AG04450 (cell line): Measurements from ENCODE around the gene ASNSD1. TPM values are rescaled to one million over a fixed set of nuclear protein-coding genes. Genes with fewer than 3 reads are reported as not detected.

Experiments used
- CTCF ChIA-PET: fragments of 300-600, 350-600 bp; formaldehyde crosslinking; extraction: SDS; loops from one replicate; lab custom pipeline; 2022; ENCODE audit warnings: antibody characterized with exemption, inconsistent platforms; lab: Charles Lee
- POLR2A ChIA-PET: fragments of 350-600 bp; formaldehyde crosslinking; extraction: SDS; loops from one replicate; lab custom pipeline; 2021; ENCODE audit warnings: antibody characterized with exemption, inconsistent platforms; lab: Yijun Ruan, JAX
- DNase-seq: peaks from one replicate; pipeline ENCODE4 v3.0.0-alpha.2; 2011; ENCODE audit warnings: low read depth, low spot score
- H3K27ac ChIP-seq: one replicate; pipeline ENCODE4 v1.5.1; 2012; ENCODE audit warnings: low read depth, low read length, control low read depth
- H3K27me3 ChIP-seq: one replicate; pipeline ENCODE4 v1.6.0; 2012; ENCODE audit warnings: low read length; ENCODE audit not compliant: control insufficient read depth, insufficient read depth
- H3K4me3 ChIP-seq: 2 replicates; pipeline ENCODE4 v1.5.1; 2011; ENCODE audit warnings: mild to moderate bottlenecking, low read depth, low read length, control low read depth
- H3K9me3 ChIP-seq: 2 replicates; pipeline ENCODE4 v1.5.1; 2012; ENCODE audit warnings: low read length; ENCODE audit not compliant: control insufficient read depth, insufficient read depth
- CTCF ChIP-seq: IDR thresholded peaks from 2 replicates; pipeline ENCODE4 v1.5.1; 2011; ENCODE audit warnings: low read depth, low read length, control low read depth, inconsistent platforms
- polyA plus RNA-seq: library from polyadenylated mRNA; depleted of rRNA; stranded (reverse); fragments of >200 nt; gene quantifications from 2 replicates; pipeline ENCODE4 v1.2.3, GENCODE V29; 2011

ASNSD1 gene
- polyA plus RNA-seq, 1 experiment: 50.1 TPM

- ChIA-PET CTCF (interaction anchor here (1.0 kb wide), 1 partner anchor 43 kb away, joined by 5 read pairs; no protein-coding TSS in a partner anchor), POLR2A (no interaction called here)
- Histone ChIP-seq H3K9me3 (no peaks in the 10 kb centered on the region), H3K27me3 (no peaks in the 10 kb centered on the region), H3K4me3 (no peak overlapping the region), H3K27ac (no peak overlapping the region)
- no peak for DNase-seq
- no peak for TF ChIP-seq CTCF
Measured at GRCh38 chr2:189618197-189618596, 43.1 kb upstream of the ASNSD1 start.

GRCh38 chr2:189621781-189622180, 39.5 kb upstream of the ASNSD1 start:
- H3K27ac ChIP-seq: no peak overlapping the region
- no peak overlapping the region for H3K4me3 ChIP-seq
- ChIA-PET CTCF (no interaction called here), POLR2A (no interaction called here)
- no peaks in the 10 kb centered on the region for H3K9me3 ChIP-seq
- H3K27me3 ChIP-seq: no peaks in the 10 kb centered on the region
- DNase-seq: no peak
- no peak for TF ChIP-seq CTCF

GRCh38 chr2:189623049-189623448, 38.2 kb upstream of the ASNSD1 start:
- POLR2A ChIA-PET: no interaction called here
- Histone ChIP-seq H3K27ac (no peak overlapping the region), H3K27me3 (no peaks in the 10 kb centered on the region), H3K9me3 (no peaks in the 10 kb centered on the region), H3K4me3 (no peak overlapping the region)
- CTCF ChIA-PET: interaction anchor here (0.5 to 1.3 kb wide), 3 partner anchors 10 to 136 kb away, joined by 3 to 7 read pairs (median 4); no protein-coding TSS in a partner anchor
- DNase-seq: no peak
- no peak for TF ChIP-seq CTCF

- no peak for TF ChIP-seq CTCF
- Histone ChIP-seq H3K4me3 (no peak overlapping the region), H3K9me3 (no peaks in the 10 kb centered on the region), H3K27ac (no peak overlapping the region), H3K27me3 (no peaks in the 10 kb centered on the region)
- POLR2A ChIA-PET: interaction anchor here (0.5 kb wide), 1 partner anchor 148 kb away, joined by 3 read pairs; no protein-coding TSS in a partner anchor
- CTCF ChIA-PET: interaction anchor here (1.2 kb wide), 1 partner anchor 36 kb away, joined by 3 read pairs; no protein-coding TSS in a partner anchor
- no peak for DNase-seq
Measured at GRCh38 chr2:189624648-189625355, 36.5 kb upstream of the ASNSD1 start.

DNA sequence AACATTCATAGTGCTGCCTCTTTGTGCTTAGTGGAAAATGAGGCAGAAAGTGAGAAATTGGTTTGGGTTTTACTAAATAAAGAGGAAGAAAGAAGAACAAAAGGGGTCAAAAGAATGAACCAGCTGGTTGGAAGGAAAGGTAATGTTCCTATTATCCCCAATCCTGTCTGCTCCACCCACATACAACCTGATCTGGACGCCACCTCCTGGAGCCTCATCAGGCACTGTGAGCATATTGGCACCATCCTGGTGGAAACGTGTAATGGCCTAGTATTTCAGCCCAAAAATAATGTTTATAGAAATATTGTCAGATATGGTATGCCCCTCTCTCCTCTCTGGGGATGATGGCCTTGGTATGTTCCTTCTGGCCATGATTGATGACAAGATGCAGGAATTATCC, 35.6 kb upstream of the ASNSD1 start:
- Histone ChIP-seq H3K27me3 (no peaks in the 10 kb centered on the region), H3K27ac (no peak overlapping the region), H3K4me3 (no peak overlapping the region), H3K9me3 (no peaks in the 10 kb centered on the region)
- TF ChIP-seq CTCF: no peak
- ChIA-PET POLR2A (interaction anchor here (0.5 kb wide), 1 partner anchor 149 kb away, joined by 3 read pairs; no protein-coding TSS in a partner anchor), CTCF (interaction anchor here (1.2 kb wide), 1 partner anchor 35 kb away, joined by 3 read pairs; no protein-coding TSS in a partner anchor)
- no peak for DNase-seq
